Right lobe of liver (tissue), 4 donors: ENCODE data around the gene RAD50.

Experiments used
- CTCF ChIP-seq, 4 donors: fragments of 200-600 bp in 3 of 4; fragments of 450-650 bp in 1 of 4; IDR thresholded peaks; one replicate each; pipeline versions ENCODE4 v1.5.1 to v1.8.0; 2016 to 2022; ENCODE audit warnings: antibody characterized with exemption in 4 of 4, mild to moderate bottlenecking in 2 of 4
- POLR2A ChIP-seq: fragments of 450-650 bp; IDR thresholded peaks from one replicate; pipeline ENCODE4 v1.6.1; 2017; ENCODE audit warnings: antibody characterized with exemption, mild to moderate bottlenecking
- donor health status: DM: no; HTN: no; CAD: no.
- donor health status: DM: no; HTN: no; CAD: no.
- donor health status: DM: no; HTN: yes; CAD: no.

GRCh38 chr5:132690156-132690555 is 133.4 kb downstream of the RAD50 start:
- TF ChIP-seq CTCF (IDR thresholded peaks at IDR 0.05) (no peak), POLR2A (no peak)
